ENCODE data around the gene DIP2C. TPM values are rescaled to one million over a fixed set of nuclear protein-coding genes. Genes with fewer than 3 reads are reported as not detected.

The DIP2C gene, protein sequence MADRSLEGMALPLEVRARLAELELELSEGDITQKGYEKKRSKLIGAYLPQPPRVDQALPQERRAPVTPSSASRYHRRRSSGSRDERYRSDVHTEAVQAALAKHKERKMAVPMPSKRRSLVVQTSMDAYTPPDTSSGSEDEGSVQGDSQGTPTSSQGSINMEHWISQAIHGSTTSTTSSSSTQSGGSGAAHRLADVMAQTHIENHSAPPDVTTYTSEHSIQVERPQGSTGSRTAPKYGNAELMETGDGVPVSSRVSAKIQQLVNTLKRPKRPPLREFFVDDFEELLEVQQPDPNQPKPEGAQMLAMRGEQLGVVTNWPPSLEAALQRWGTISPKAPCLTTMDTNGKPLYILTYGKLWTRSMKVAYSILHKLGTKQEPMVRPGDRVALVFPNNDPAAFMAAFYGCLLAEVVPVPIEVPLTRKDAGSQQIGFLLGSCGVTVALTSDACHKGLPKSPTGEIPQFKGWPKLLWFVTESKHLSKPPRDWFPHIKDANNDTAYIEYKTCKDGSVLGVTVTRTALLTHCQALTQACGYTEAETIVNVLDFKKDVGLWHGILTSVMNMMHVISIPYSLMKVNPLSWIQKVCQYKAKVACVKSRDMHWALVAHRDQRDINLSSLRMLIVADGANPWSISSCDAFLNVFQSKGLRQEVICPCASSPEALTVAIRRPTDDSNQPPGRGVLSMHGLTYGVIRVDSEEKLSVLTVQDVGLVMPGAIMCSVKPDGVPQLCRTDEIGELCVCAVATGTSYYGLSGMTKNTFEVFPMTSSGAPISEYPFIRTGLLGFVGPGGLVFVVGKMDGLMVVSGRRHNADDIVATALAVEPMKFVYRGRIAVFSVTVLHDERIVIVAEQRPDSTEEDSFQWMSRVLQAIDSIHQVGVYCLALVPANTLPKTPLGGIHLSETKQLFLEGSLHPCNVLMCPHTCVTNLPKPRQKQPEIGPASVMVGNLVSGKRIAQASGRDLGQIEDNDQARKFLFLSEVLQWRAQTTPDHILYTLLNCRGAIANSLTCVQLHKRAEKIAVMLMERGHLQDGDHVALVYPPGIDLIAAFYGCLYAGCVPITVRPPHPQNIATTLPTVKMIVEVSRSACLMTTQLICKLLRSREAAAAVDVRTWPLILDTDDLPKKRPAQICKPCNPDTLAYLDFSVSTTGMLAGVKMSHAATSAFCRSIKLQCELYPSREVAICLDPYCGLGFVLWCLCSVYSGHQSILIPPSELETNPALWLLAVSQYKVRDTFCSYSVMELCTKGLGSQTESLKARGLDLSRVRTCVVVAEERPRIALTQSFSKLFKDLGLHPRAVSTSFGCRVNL (N-terminal part only)
- 6.2 and 8.7 TPM in 2 replicates for polyA plus RNA-seq (2012; rRNA removed)
- polyA plus RNA-seq (2012; cell fraction: cytosol; rRNA removed), result 7.2 and 8.9 TPM in 2 replicates
- polyA plus RNA-seq (2012; cell fraction: nucleus; rRNA removed), result 14.0 and 14.5 TPM in 2 replicates

GRCh38 chr10:689452-690371 is at the start of gene DIP2C:
Gene DIP2C (minus strand): TSS chr10:689668. CDS start chr10:689578, 90 bp downstream.
- Histone ChIP-seq H3K79me2 (ENCODE audit: insufficient read depth) (peaks cover 44% of the 10 kb centered on the region), H3K9me3 (no peaks in the 10 kb centered on the region), H3K9me2 (no peaks in the 10 kb centered on the region), H2AFZ (ENCODE audit: low read depth) (peak within 1 kb of the TSS; percentile 78), H3K4me1 (ENCODE audit: control insufficient read depth in 1 of 2, insufficient read depth in 2 of 2, low read depth in 1 of 2, low read length in 1 of 2) (peaks cover 0 to 15% of the 10 kb centered on the region in 2 experiments; a peak in 1 of 4 replicates), H3K27ac (ENCODE audit: low read depth in 2 of 2, low read length in 1 of 2) (peak within 1 kb of the TSS; percentile 72 to 82), H3F3A (replicated peaks; ENCODE audit: insufficient read depth) (no peaks in the 10 kb centered on the region), H3K36me3 (replicated peaks in 1 of 2; ENCODE audit: control insufficient read depth in 1 of 2, insufficient read depth in 2 of 2, low read length in 1 of 2) (no peaks in the 10 kb centered on the region), H3K4me2 (peak within 1 kb of the TSS; percentile 90), H3K4me3 (ENCODE audit: low read depth in 2 of 2, low read length in 1 of 2) (peak within 1 kb of the TSS; percentile 83 to 91), H4K20me1 (ENCODE audit: insufficient read depth) (peaks cover 11% of the 10 kb centered on the region), H3K27me3 (ENCODE audit: insufficient read depth) (no peaks in the 10 kb centered on the region), H3K9ac (peak within 1 kb of the TSS; percentile 84)
- ChIA-PET CTCF (interaction anchor here (1.1 to 1.5 kb wide), 3 partner anchors 101 to 179 kb away, joined by 4 to 6 read pairs (median 4); no protein-coding TSS in a partner anchor), POLR2A (no interaction called here)
- 17% methylated on average over 11 of the region's 137 CpGs for WGBS (ENCODE audit: low lambda C conversion rate)
- peak; percentile 99 for DNase-seq
- TF ChIP-seq PBX3 (IDR thresholded peaks at IDR 0.05) (no peak), NRF1 (IDR thresholded peaks at IDR 0.05; ENCODE audit: low read depth, low read length) (peak; percentile 37; the same call in 1 of the 2 replicates)
- TF ChIP-seq, protein P1, sequence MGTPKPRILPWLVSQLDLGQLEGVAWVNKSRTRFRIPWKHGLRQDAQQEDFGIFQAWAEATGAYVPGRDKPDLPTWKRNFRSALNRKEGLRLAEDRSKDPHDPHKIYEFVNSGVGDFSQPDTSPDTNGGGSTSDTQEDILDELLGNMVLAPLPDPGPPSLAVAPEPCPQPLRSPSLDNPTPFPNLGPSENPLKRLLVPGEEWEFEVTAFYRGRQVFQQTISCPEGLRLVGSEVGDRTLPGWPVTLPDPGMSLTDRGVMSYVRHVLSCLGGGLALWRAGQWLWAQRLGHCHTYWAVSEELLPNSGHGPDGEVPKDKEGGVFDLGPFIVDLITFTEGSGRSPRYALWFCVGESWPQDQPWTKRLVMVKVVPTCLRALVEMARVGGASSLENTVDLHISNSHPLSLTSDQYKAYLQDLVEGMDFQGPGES (IDR thresholded peaks at IDR 0.05; ENCODE audit: low read depth, low read length), result no peak

DNA sequence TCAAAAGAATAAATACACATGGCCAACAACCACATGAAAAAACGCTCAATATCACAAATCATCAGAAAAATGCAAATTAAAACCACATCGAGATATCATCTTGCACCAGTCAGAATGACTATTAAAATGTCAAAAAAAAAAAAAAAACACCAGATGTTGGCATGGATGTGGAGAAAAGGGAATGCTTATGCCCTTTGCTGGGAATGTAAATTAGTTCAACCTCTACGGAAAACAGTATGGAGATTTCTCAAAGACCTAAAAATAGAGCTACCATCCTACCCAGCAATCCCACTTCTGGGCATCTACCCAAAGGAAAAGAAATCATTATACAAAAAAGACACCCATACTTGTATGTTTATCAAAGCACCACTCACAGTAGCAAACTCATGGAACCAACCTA is 45.0 kb upstream of the DIP2C start:
- Histone ChIP-seq H3K9ac (no peak overlapping the region), H3K27me3 (ENCODE audit: insufficient read depth) (peaks cover 4% of the 10 kb centered on the region; the same call in 1 of the 2 replicates), H2AFZ (ENCODE audit: low read depth) (no peak overlapping the region), H3K4me2 (no peak overlapping the region), H3K4me1 (ENCODE audit: control insufficient read depth in 1 of 2, insufficient read depth in 2 of 2, low read depth in 1 of 2, low read length in 1 of 2) (no peaks in the 10 kb centered on the region), H3K36me3 (replicated peaks in 1 of 2; ENCODE audit: control insufficient read depth in 1 of 2, insufficient read depth in 2 of 2, low read length in 1 of 2) (no peaks in the 10 kb centered on the region), H3K79me2 (ENCODE audit: insufficient read depth) (no peaks in the 10 kb centered on the region), H3K9me3 (no peaks in the 10 kb centered on the region), H3K9me2 (no peaks in the 10 kb centered on the region), H4K20me1 (ENCODE audit: insufficient read depth) (no peaks in the 10 kb centered on the region), H3K27ac (ENCODE audit: low read depth in 2 of 2, low read length in 1 of 2) (no peak overlapping the region), H3K4me3 (ENCODE audit: low read depth in 2 of 2, low read length in 1 of 2) (no peak overlapping the region), H3F3A (replicated peaks; ENCODE audit: insufficient read depth) (no peaks in the 10 kb centered on the region)
- 5% methylated on average over 3 of the region's 3 CpGs for WGBS (ENCODE audit: low lambda C conversion rate)
- no peak for DNase-seq
- CTCF ChIA-PET, result interaction anchor here (0.6 kb wide), 1 partner anchor 273 kb away, joined by 5 read pairs; no protein-coding TSS in a partner anchor
- TF ChIP-seq, protein P2, sequence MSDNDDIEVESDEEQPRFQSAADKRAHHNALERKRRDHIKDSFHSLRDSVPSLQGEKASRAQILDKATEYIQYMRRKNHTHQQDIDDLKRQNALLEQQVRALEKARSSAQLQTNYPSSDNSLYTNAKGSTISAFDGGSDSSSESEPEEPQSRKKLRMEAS (IDR thresholded peaks at IDR 0.05; ENCODE audit: low read depth), result no peak
- TF ChIP-seq TCF12 (IDR thresholded peaks at IDR 0.05), result peak; percentile 65
- TF ChIP-seq, protein P3, sequence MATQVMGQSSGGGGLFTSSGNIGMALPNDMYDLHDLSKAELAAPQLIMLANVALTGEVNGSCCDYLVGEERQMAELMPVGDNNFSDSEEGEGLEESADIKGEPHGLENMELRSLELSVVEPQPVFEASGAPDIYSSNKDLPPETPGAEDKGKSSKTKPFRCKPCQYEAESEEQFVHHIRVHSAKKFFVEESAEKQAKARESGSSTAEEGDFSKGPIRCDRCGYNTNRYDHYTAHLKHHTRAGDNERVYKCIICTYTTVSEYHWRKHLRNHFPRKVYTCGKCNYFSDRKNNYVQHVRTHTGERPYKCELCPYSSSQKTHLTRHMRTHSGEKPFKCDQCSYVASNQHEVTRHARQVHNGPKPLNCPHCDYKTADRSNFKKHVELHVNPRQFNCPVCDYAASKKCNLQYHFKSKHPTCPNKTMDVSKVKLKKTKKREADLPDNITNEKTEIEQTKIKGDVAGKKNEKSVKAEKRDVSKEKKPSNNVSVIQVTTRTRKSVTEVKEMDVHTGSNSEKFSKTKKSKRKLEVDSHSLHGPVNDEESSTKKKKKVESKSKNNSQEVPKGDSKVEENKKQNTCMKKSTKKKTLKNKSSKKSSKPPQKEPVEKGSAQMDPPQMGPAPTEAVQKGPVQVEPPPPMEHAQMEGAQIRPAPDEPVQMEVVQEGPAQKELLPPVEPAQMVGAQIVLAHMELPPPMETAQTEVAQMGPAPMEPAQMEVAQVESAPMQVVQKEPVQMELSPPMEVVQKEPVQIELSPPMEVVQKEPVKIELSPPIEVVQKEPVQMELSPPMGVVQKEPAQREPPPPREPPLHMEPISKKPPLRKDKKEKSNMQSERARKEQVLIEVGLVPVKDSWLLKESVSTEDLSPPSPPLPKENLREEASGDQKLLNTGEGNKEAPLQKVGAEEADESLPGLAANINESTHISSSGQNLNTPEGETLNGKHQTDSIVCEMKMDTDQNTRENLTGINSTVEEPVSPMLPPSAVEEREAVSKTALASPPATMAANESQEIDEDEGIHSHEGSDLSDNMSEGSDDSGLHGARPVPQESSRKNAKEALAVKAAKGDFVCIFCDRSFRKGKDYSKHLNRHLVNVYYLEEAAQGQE (IDR thresholded peaks at IDR 0.05; ENCODE audit: low read depth, low read length), result no peak
- POLR2A ChIA-PET, result no interaction called here
